ENCODE data around the gene TIPIN.

DNA sequence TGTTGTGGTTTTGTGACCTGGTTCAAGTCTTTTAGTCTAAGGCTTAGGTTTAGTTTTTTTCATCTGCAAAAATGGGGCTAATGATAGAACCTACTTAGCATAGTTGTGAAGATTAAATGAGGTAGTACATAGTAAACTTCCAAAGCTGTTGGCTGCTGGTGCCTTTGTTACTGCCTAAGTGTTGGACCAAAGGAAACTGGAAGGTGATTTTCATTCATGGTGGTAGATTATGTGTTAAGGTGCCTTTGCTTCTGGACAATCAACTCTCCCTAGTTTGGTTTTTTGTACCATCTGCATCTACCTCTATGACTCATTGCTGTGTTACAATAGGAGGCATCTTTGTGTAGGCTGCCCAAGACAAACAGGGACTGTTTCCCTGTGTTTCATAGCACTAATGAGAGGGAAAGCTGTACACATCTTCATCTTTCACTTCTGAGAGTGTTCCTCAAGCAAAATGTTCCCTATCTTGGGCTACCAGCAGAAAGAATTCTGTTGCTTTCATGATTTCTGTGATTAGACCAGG, 33.4 kb upstream of the TIPIN start:
- TF ChIP-seq, protein P1, sequence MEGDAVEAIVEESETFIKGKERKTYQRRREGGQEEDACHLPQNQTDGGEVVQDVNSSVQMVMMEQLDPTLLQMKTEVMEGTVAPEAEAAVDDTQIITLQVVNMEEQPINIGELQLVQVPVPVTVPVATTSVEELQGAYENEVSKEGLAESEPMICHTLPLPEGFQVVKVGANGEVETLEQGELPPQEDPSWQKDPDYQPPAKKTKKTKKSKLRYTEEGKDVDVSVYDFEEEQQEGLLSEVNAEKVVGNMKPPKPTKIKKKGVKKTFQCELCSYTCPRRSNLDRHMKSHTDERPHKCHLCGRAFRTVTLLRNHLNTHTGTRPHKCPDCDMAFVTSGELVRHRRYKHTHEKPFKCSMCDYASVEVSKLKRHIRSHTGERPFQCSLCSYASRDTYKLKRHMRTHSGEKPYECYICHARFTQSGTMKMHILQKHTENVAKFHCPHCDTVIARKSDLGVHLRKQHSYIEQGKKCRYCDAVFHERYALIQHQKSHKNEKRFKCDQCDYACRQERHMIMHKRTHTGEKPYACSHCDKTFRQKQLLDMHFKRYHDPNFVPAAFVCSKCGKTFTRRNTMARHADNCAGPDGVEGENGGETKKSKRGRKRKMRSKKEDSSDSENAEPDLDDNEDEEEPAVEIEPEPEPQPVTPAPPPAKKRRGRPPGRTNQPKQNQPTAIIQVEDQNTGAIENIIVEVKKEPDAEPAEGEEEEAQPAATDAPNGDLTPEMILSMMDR (IDR thresholded peaks at IDR 0.05; ENCODE audit: control extremely low read depth in 1 of 3, insufficient read depth in 1 of 3, low read depth in 1 of 3, low read length in 3 of 3), result no peak
- no peak for TF ChIP-seq POLR2AphosphoS5 (IDR thresholded peaks at IDR 0.05; ENCODE audit: low read depth, low read length)
